Ectodermal cell (in vitro differentiated cells): Measurements from ENCODE around the gene PLEKHH2.
"Not testable (repeated sequence)": the region's sequence is repeated elsewhere in the genome, so short reads cannot be mapped to it uniquely, and the experiment has no call there.

Source experiments
- H3K27ac ChIP-seq: 2 replicates; pipeline ENCODE4 v1.7.0; 2013; ENCODE audit warnings: mild to moderate bottlenecking, low read depth, low read length; ENCODE audit not compliant: insufficient read depth, poor library complexity, severe bottlenecking
- H3K27me3 ChIP-seq: 2 replicates; pipeline ENCODE4 v1.7.0; 2013; ENCODE audit warnings: mild to moderate bottlenecking, low read length; ENCODE audit not compliant: insufficient read depth, control insufficient read depth, poor library complexity, severe bottlenecking
- H3K36me3 ChIP-seq: one replicate; pipeline ENCODE4 v1.7.0; 2013; ENCODE audit warnings: low read length; ENCODE audit not compliant: control insufficient read depth, insufficient read depth
- H3K4me1 ChIP-seq: one replicate; pipeline ENCODE4 v1.7.0; 2013; ENCODE audit warnings: low read length; ENCODE audit not compliant: control insufficient read depth, insufficient read depth
- H3K4me3 ChIP-seq: 2 replicates; pipeline ENCODE4 v1.7.0; 2013; ENCODE audit warnings: low read depth, low read length, control low read depth; ENCODE audit not compliant: insufficient read depth
- H3K9me3 ChIP-seq: 2 replicates; pipeline ENCODE4 v1.7.0; 2013; ENCODE audit warnings: mild to moderate bottlenecking, low read length, moderate library complexity; ENCODE audit not compliant: control insufficient read depth
- WGBS, 2 experiments: methylation state at CpG; one replicate each; pipeline ENCODE4 v1.1.7; 2013; ENCODE audit warnings: missing lambda C conversion rate in 2 of 2; 5-methylcytosine and 5-hydroxymethylcytosine counted together

PLEKHH2 gene

GRCh38 chr2:43715300-43716098 lies 78.4 kb downstream of the PLEKHH2 start:
- no peaks in the 10 kb centered on the region for H3K9me3 ChIP-seq
- no peak overlapping the region for H3K27ac ChIP-seq
- no peaks in the 10 kb centered on the region for H3K4me1 ChIP-seq
- no peak overlapping the region for H3K4me3 ChIP-seq
- H3K27me3 ChIP-seq = no peaks in the 10 kb centered on the region
- no peaks in the 10 kb centered on the region for H3K36me3 ChIP-seq
- 87 to 92% methylated on average over 4 of the region's 4 CpGs for WGBS, 2 experiments

GRCh38 chr2:43717322-43717721 lies 80.3 kb downstream of the PLEKHH2 start:
- Histone ChIP-seq H3K9me3 (no peaks in the 10 kb centered on the region), H3K4me3 (no peak overlapping the region), H3K4me1 (no peaks in the 10 kb centered on the region), H3K27me3 (no peaks in the 10 kb centered on the region), H3K36me3 (no peaks in the 10 kb centered on the region), H3K27ac (no peak overlapping the region)

- Histone ChIP-seq H3K4me3 (no peak overlapping the region), H3K9me3 (no peaks in the 10 kb centered on the region), H3K27me3 (no peaks in the 10 kb centered on the region), H3K27ac (no peak overlapping the region), H3K4me1 (no peaks in the 10 kb centered on the region), H3K36me3 (no peaks in the 10 kb centered on the region)
- 93 to 100% methylated on average over 1 to 2 of the region's 5 CpGs for WGBS, 2 experiments
Observed at GRCh38 chr2:43718530-43719124, 81.6 kb downstream of the PLEKHH2 start.

GRCh38 chr2:43724728-43725526 lies 87.9 kb downstream of the PLEKHH2 start:
- Histone ChIP-seq H3K4me1 (no peaks in the 10 kb centered on the region), H3K9me3 (no peaks in the 10 kb centered on the region), H3K27me3 (no peaks in the 10 kb centered on the region), H3K36me3 (no peaks in the 10 kb centered on the region), H3K4me3 (no peak overlapping the region), H3K27ac (no peak overlapping the region)
- 85 to 92% methylated on average over 3 to 4 of the region's 4 CpGs for WGBS, 2 experiments

- no peaks in the 10 kb centered on the region for H3K9me3 ChIP-seq
- no peak overlapping the region for H3K4me3 ChIP-seq
- no peaks in the 10 kb centered on the region for H3K27me3 ChIP-seq
- H3K27ac ChIP-seq = no peak overlapping the region
- WGBS, 2 experiments = 92 to 97% methylated on average over 2 of the region's 3 CpGs
- H3K4me1 ChIP-seq = no peaks in the 10 kb centered on the region
- no peaks in the 10 kb centered on the region for H3K36me3 ChIP-seq
Observed at GRCh38 chr2:43725711-43726246, 88.7 kb downstream of the PLEKHH2 start.

GRCh38 chr2:43726961-43727633 lies 90.0 kb downstream of the PLEKHH2 start:
- not testable (repeated sequence) for H3K36me3 ChIP-seq, H3K27ac ChIP-seq, H3K4me1 ChIP-seq, H3K4me3 ChIP-seq, H3K27me3 ChIP-seq, H3K9me3 ChIP-seq
- 89 to 91% methylated on average over 11 of the region's 14 CpGs for WGBS, 2 experiments

- no peaks in the 10 kb centered on the region for H3K36me3 ChIP-seq
- 97 to 100% methylated on average over 2 of the region's 2 CpGs for WGBS, 2 experiments
- H3K9me3 ChIP-seq = no peaks in the 10 kb centered on the region
- no peaks in the 10 kb centered on the region for H3K27me3 ChIP-seq
- no peaks in the 10 kb centered on the region for H3K4me1 ChIP-seq
- no peak overlapping the region for H3K27ac ChIP-seq
- H3K4me3 ChIP-seq = no peak overlapping the region
Observed at GRCh38 chr2:43727634-43728014, 90.6 kb downstream of the PLEKHH2 start.

GRCh38 chr2:43729491-43730174 lies 92.6 kb downstream of the PLEKHH2 start:
- Histone ChIP-seq H3K9me3 (no peaks in the 10 kb centered on the region), H3K36me3 (no peaks in the 10 kb centered on the region)
- WGBS, 2 experiments = 55 to 56% methylated on average over 3 to 5 of the region's 5 CpGs

GRCh38 chr2:43731211-43731610 lies 94.2 kb downstream of the PLEKHH2 start:
- no peaks in the 10 kb centered on the region for H3K9me3 ChIP-seq
- WGBS, 2 experiments = 80% methylated on average over 1 of the region's 1 CpG; no CpG with 5 or more reads in 1 of the 2 experiments

More at GRCh38 chr2:43729491-43730174, 92.6 kb downstream of the PLEKHH2 start:
- no peaks in the 10 kb centered on the region for H3K27me3 ChIP-seq
- H3K27ac ChIP-seq = no peak overlapping the region
- no peak overlapping the region for H3K4me3 ChIP-seq
- H3K4me1 ChIP-seq = no peaks in the 10 kb centered on the region

More at GRCh38 chr2:43731211-43731610, 94.2 kb downstream of the PLEKHH2 start:
- no peaks in the 10 kb centered on the region for H3K4me1 ChIP-seq
- no peaks in the 10 kb centered on the region for H3K27me3 ChIP-seq
- H3K4me3 ChIP-seq = no peak overlapping the region
- H3K36me3 ChIP-seq = no peaks in the 10 kb centered on the region
- no peak overlapping the region for H3K27ac ChIP-seq
